Bronchial epithelial cell (primary cell): ENCODE data around the gene PRR20G. TPM values are rescaled to one million over a fixed set of nuclear protein-coding genes. Genes with fewer than 3 reads are reported as not detected.

Experiments used
- DNase-seq: peaks from one replicate; pipeline ENCODE4 v3.0.0-alpha.2; 2010; ENCODE audit warnings: low read depth
- FAIRE-seq: peaks from 2 replicates; lab custom pipeline; 2011; peaks lifted over from hg19 to GRCh38; lab: Jason Lieb, UNC
- H3K27me3 ChIP-seq: 2 replicates; pipeline ENCODE4 v1.5.1; 2011; ENCODE audit warnings: low read length; ENCODE audit not compliant: control insufficient read depth, insufficient read depth
- H3K36me3 ChIP-seq: 2 replicates; pipeline ENCODE4 v1.5.1; 2011; ENCODE audit warnings: low read length; ENCODE audit not compliant: control insufficient read depth, insufficient read depth
- H3K4me3 ChIP-seq: 2 replicates; pipeline ENCODE4 v1.5.1; 2011; ENCODE audit warnings: mild to moderate bottlenecking, low read depth, low read length, control low read depth
- CTCF ChIP-seq: IDR thresholded peaks from 2 replicates; pipeline ENCODE4 v1.5.1; 2011; ENCODE audit warnings: mild to moderate bottlenecking, moderate library complexity, low read length, control low read depth, inconsistent platforms; ENCODE audit not compliant: insufficient read depth, severe bottlenecking
- total RNA-seq: library from RNA; depleted of rRNA; stranded (reverse); fragments of >200 nt; gene quantifications from 2 replicates; pipeline ENCODE4 v1.2.1, GENCODE V29; 2014

PRR20G gene
- total RNA-seq, 1 donor from 2014 or later = not detected

GRCh38 chr3:127261925-127262324, 25.9 kb downstream of the PRR20G start:
- no peak for TF ChIP-seq CTCF
- FAIRE-seq (no peak), DNase-seq (no peak)
- no peaks in the 10 kb centered on the region for H3K36me3 ChIP-seq
- H3K4me3 ChIP-seq = no peak overlapping the region
- peaks cover 2% of the 10 kb centered on the region for H3K27me3 ChIP-seq

- FAIRE-seq (no peak), DNase-seq (no peak)
- Histone ChIP-seq H3K36me3 (no peaks in the 10 kb centered on the region), H3K4me3 (no peak overlapping the region), H3K27me3 (no peaks in the 10 kb centered on the region)
- no peak for TF ChIP-seq CTCF
These were observed 26.9 kb downstream of the PRR20G start for GRCh38 chr3:127260826-127261555.

- FAIRE-seq (no peak), DNase-seq (no peak)
- H3K27me3 ChIP-seq = no peaks in the 10 kb centered on the region
- H3K4me3 ChIP-seq = no peak overlapping the region
- H3K36me3 ChIP-seq = no peaks in the 10 kb centered on the region
- TF ChIP-seq CTCF = no peak
These were observed 27.4 kb downstream of the PRR20G start for GRCh38 chr3:127260416-127260815.

- H3K27me3 ChIP-seq = no peaks in the 10 kb centered on the region
- no peaks in the 10 kb centered on the region for H3K36me3 ChIP-seq
- TF ChIP-seq CTCF = no peak
- FAIRE-seq (no peak), DNase-seq (no peak)
- no peak overlapping the region for H3K4me3 ChIP-seq
These were observed 28.0 kb downstream of the PRR20G start for GRCh38 chr3:127259882-127260281.

- FAIRE-seq (no peak), DNase-seq (no peak)
- Histone ChIP-seq H3K4me3 (no peak overlapping the region), H3K27me3 (no peaks in the 10 kb centered on the region), H3K36me3 (no peaks in the 10 kb centered on the region)
- no peak for TF ChIP-seq CTCF
These were observed 29.1 kb downstream of the PRR20G start for GRCh38 chr3:127258733-127259132.

DNA sequence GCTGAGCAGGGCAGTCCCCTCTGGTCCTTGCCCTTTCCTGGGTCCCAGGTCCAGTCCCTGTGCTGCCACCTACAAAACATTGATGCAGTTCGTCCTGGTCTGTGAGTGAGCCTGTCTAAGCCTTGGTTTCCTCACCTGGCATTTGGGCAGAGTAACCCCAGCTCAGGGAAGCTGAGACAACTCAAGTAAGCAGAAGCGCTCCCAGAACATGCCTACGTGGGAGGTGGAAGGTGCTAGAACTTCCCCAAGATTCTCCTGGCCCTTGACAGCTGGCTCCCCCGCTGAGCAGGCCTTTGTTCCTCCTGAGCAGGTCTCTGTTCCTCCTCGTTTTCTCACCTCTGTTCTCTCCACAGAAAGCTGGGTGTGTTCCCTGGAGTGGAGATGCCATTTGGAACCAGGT, 30.5 kb downstream of the PRR20G start:
- FAIRE-seq (no peak), DNase-seq (no peak)

More for the DNA sequence above, 30.5 kb downstream of the PRR20G start:
- TF ChIP-seq CTCF = no peak
- peaks cover 2% of the 10 kb centered on the region for H3K27me3 ChIP-seq
- no peaks in the 10 kb centered on the region for H3K36me3 ChIP-seq
- no peak overlapping the region for H3K4me3 ChIP-seq
